Thoracic aorta (tissue), 2 donors: ENCODE data around the gene SRCAP. TPM values are rescaled to one million over a fixed set of nuclear protein-coding genes. Genes with fewer than 3 reads are reported as not detected.

Experiments used
- ATAC-seq: fragments of 150-250 bp; one replicate; pipeline ENCODE4 v1.8.0; 2017; ENCODE audit warnings: low read depth; ENCODE audit not compliant: insufficient number of reproducible peaks, low FRiP score
- DNase-seq: peaks from one replicate; pipeline ENCODE4 v3.0.0-alpha.2; 2020; ENCODE audit warnings: low spot score
- H3K27ac ChIP-seq, 2 donors: fragments of 200-600 bp; sonication (generic); 1 replicate in 1 of 2; 2 replicates in 1 of 2; pipeline ENCODE4 v1.5.1; 2016; ENCODE audit warnings: mild to moderate bottlenecking in 2 of 2, moderate library complexity in 2 of 2
- H3K27me3 ChIP-seq: fragments of 200-600 bp; sonication (generic); replicated peaks from 2 replicates; pipeline ENCODE4 v1.6.0; 2016; ENCODE audit warnings: mild to moderate bottlenecking; ENCODE audit not compliant: insufficient read depth
- H3K36me3 ChIP-seq: fragments of 200-600 bp; sonication (generic); one replicate; pipeline ENCODE4 v1.5.1; 2016
- H3K4me1 ChIP-seq, 2 donors: fragments of 200-600 bp; sonication (generic); 1 replicate in 1 of 2; 2 replicates in 1 of 2; pipeline versions ENCODE4 v1.5.1 to v1.6.0; 2016; ENCODE audit warnings: low read depth in 2 of 2, mild to moderate bottlenecking in 1 of 2; ENCODE audit not compliant: control insufficient read depth in 1 of 2
- H3K4me3 ChIP-seq: fragments of 200-600 bp; sonication (generic); 2 replicates; pipeline ENCODE4 v1.5.1; 2016; ENCODE audit warnings: mild to moderate bottlenecking
- H3K9me3 ChIP-seq: fragments of 200-600 bp; sonication (generic); 2 replicates; pipeline ENCODE4 v1.5.1; 2016
- CTCF ChIP-seq: fragments of 200-600 bp; sonication (generic); IDR thresholded peaks from one replicate; pipeline ENCODE4 v1.5.1; 2019; ENCODE audit warnings: antibody characterized with exemption
- total RNA-seq, 2 donors: library from RNA; depleted of rRNA; stranded (reverse); fragments of >200 nt; gene quantifications; one replicate each; pipeline versions ENCODE4 v1.1.0 to v1.2.3, GENCODE V29; 2016

SRCAP gene
- total RNA-seq, 2 donors from 2014 or later = 39.9 to 86.1 TPM

GRCh38 chr16:30660424-30661261 lies 38.3 kb upstream of the SRCAP start:
- DNase-seq (no peak), ATAC-seq (no peak)
- TF ChIP-seq CTCF = no peak
- Histone ChIP-seq H3K9me3 (no peaks in the 10 kb centered on the region), H3K36me3 (peaks cover 44% of the 10 kb centered on the region), H3K4me3 (peak overlapping the region; percentile 98), H3K27me3 (no peaks in the 10 kb centered on the region), H3K4me1 (peaks cover 18 to 48% of the 10 kb centered on the region in 2 donors), H3K27ac (peak overlapping the region; percentile 98 to 99)

- DNase-seq = no peak
- Histone ChIP-seq H3K27me3 (no peaks in the 10 kb centered on the region), H3K4me1 (peaks cover 13 to 40% of the 10 kb centered on the region in 2 donors), H3K27ac (no peak overlapping the region), H3K36me3 (peaks cover 52% of the 10 kb centered on the region), H3K4me3 (no peak overlapping the region), H3K9me3 (no peaks in the 10 kb centered on the region)
- TF ChIP-seq CTCF = no peak
- ATAC-seq = no peak
Observed at GRCh38 chr16:30662449-30662848, 36.5 kb upstream of the SRCAP start.

- ATAC-seq = no peak
- no peak for TF ChIP-seq CTCF
- Histone ChIP-seq H3K27ac (no peak overlapping the region), H3K9me3 (no peaks in the 10 kb centered on the region), H3K36me3 (peaks cover 58% of the 10 kb centered on the region), H3K27me3 (no peaks in the 10 kb centered on the region), H3K4me1 (peaks cover 12 to 39% of the 10 kb centered on the region in 2 donors), H3K4me3 (no peak overlapping the region)
- no peak for DNase-seq
Observed at GRCh38 chr16:30663038-30663437, 35.9 kb upstream of the SRCAP start.

GRCh38 chr16:30663820-30664219 lies 35.2 kb upstream of the SRCAP start:
- peaks cover 65% of the 10 kb centered on the region for H3K36me3 ChIP-seq
- no peak for TF ChIP-seq CTCF
- ATAC-seq = no peak
- H3K27ac ChIP-seq = no peak overlapping the region
- no peaks in the 10 kb centered on the region for H3K27me3 ChIP-seq
- no peak overlapping the region for H3K4me3 ChIP-seq
- peaks cover 12 to 39% of the 10 kb centered on the region in 2 donors for H3K4me1 ChIP-seq
- H3K9me3 ChIP-seq = no peaks in the 10 kb centered on the region
- DNase-seq = no peak

GRCh38 chr16:30664616-30665109 lies 34.3 kb upstream of the SRCAP start:
- DNase-seq = no peak
- no peak for TF ChIP-seq CTCF
- peaks cover 73% of the 10 kb centered on the region for H3K36me3 ChIP-seq

More at GRCh38 chr16:30664616-30665109, 34.3 kb upstream of the SRCAP start:
- ATAC-seq = no peak
- no peak overlapping the region for H3K4me3 ChIP-seq
- no peak overlapping the region for H3K27ac ChIP-seq
- H3K4me1 ChIP-seq = peaks cover 12 to 39% of the 10 kb centered on the region in 2 donors
- no peaks in the 10 kb centered on the region for H3K9me3 ChIP-seq
- H3K27me3 ChIP-seq = no peaks in the 10 kb centered on the region
